Urinary bladder (tissue), 4 donors: Measurements from ENCODE around the gene UTP25. TPM values are rescaled to one million over a fixed set of nuclear protein-coding genes. Genes with fewer than 3 reads are reported as not detected.

Experiments
- DNase-seq: peaks from one replicate; pipeline ENCODE4 v3.0.0-alpha.2; 2015; ENCODE audit errors: extremely low spot score
- H3K27ac ChIP-seq: one replicate; pipeline ENCODE4 v1.5.1; 2013; ENCODE audit warnings: low read depth, mild to moderate bottlenecking, moderate library complexity
- H3K36me3 ChIP-seq: one replicate; pipeline ENCODE4 v1.6.1; 2013; ENCODE audit warnings: mild to moderate bottlenecking, moderate library complexity; ENCODE audit not compliant: insufficient read depth
- H3K4me1 ChIP-seq: one replicate; pipeline ENCODE4 v1.6.1; 2013; ENCODE audit warnings: mild to moderate bottlenecking, moderate library complexity; ENCODE audit not compliant: insufficient read depth
- H3K4me3 ChIP-seq: one replicate; pipeline ENCODE4 v1.5.1; 2013; ENCODE audit warnings: low read depth, low read length
- WGBS: extraction: QIAGEN DNeasy Blood & Tissue Kit; methylation state at CpG from one replicate; pipeline ENCODE4 v1.1.7; 2013; 5-methylcytosine and 5-hydroxymethylcytosine counted together
- polyA plus RNA-seq: library from polyadenylated mRNA; stranded (reverse); fragments of 200-250 nt; gene quantifications from one replicate; pipeline ENCODE4 v1.2.3, GENCODE V29; 2013
- total RNA-seq: library from RNA; depleted of rRNA; stranded (reverse); fragments of >200 nt; gene quantifications from one replicate; pipeline ENCODE4 v1.2.3, GENCODE V29; 2014
- donor health status: healthy with polysubstance abuse.
- donor health status: healthy.

UTP25 gene
- total and polyA plus RNA-seq, 2 donors = 4.3 to 10.5 TPM

DNA sequence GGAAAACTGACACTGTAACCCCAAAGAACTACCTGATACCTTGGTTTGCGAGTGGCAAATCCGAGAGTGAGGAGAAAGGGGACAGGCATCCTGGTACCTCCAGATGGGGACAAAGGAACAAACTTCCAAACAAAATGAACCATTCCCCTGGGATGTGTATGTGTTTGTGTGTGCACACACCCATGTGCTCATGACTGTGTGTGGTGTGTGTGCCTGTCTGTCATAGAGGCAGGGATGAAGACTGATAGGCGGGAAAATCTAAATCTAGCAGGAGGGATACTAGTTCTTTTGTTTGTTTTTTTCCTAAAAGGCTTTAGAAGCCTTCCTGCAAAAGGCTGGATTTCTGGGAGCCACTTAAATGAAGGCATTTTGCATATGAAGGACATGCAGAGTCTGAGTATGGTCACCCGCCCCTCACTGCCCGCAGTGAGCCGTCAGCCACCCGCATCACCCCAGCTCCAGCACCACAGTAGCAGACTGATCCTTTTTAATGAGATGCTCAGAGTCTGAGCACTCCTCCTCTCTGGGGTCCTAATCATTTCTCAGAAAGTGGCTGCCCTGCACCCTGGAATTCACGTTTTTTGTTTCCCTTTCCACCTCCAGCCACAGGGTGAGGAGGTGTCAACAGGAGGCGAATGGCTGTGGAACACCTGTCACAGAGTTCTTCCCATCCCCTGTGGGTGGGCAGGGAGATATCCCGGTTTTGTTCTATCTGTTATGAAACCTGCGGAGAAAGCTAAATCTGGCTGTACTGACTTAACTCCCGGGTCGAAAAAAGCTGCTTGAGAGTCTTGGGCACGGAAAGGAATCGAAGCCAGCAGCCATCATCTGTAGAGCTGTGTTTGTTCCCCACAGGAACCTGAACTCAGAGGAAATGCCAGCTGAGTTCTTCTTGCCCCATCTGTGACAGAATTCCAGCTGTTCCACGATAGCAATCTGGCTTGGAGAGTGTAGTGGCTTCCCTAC is 34.9 kb downstream of the UTP25 start:
- Histone ChIP-seq H3K4me1 (no peaks in the 10 kb centered on the region), H3K4me3 (no peak overlapping the region), H3K36me3 (no peaks in the 10 kb centered on the region), H3K27ac (no peak overlapping the region)
- no peak for DNase-seq
- WGBS = 48% methylated on average over 16 of the region's 16 CpGs

DNA sequence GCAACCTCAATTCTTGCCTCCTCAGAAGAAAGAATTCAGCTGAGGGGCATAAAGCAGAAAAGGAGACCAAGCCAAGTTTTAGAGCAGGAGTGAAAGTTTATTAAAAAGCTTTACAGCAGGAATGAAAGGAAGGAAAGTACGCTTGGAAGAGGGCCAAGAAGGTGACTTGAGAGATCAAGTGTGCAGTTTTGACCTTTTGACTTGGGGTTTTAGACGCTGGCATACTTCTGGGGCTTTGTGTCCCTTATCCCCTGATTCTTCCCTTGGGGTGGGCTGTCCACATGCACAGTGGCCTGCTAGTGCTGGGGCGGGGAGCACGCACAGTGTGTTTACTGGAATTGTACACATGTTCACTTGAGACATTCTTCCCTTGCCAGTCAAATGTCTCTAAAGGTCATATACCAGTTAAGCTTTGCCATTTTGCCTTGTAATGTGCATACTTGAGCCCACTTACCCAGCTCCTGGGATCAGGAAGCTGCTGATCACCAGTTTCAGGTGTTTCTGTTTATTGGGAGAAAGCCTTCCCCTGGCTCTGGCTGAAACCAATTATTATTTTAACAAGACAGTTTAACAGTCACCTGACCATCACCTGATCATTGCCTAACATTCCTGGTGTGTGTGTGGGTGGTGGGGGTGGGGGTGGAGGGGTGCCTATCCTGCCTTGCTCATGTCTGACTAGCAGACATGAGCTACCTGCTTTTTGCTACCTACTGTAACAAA is 36.2 kb downstream of the UTP25 start:
- no peak for DNase-seq
- H3K4me3 ChIP-seq = no peak overlapping the region
- H3K36me3 ChIP-seq = no peaks in the 10 kb centered on the region
- no peaks in the 10 kb centered on the region for H3K4me1 ChIP-seq
- no peak overlapping the region for H3K27ac ChIP-seq
- WGBS = 41% methylated on average over 4 of the region's 4 CpGs

DNA sequence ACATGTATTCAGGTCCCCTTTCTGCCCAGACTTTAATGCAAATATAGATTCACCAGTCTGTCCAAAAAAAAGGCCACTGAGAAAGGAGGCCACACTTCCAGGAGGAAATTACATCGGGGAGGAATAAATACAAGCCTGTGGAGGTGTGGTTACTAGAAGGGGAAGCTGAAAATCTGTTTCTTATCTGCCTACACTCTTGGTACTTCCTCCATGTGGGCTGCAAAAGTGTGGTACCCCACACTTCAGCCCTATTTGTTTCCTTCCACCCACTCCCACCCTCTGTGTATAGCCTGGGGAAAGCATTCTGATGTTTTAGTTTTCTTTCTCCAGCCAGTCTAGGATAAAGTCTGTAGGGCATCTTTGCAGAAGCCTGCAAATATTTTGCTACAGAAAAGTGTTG is 38.4 kb downstream of the UTP25 start:
- Histone ChIP-seq H3K4me1 (no peaks in the 10 kb centered on the region), H3K36me3 (no peaks in the 10 kb centered on the region), H3K4me3 (no peak overlapping the region), H3K27ac (no peak overlapping the region)
- DNase-seq = no peak
- 70% methylated on average over 1 of the region's 1 CpG for WGBS

DNA sequence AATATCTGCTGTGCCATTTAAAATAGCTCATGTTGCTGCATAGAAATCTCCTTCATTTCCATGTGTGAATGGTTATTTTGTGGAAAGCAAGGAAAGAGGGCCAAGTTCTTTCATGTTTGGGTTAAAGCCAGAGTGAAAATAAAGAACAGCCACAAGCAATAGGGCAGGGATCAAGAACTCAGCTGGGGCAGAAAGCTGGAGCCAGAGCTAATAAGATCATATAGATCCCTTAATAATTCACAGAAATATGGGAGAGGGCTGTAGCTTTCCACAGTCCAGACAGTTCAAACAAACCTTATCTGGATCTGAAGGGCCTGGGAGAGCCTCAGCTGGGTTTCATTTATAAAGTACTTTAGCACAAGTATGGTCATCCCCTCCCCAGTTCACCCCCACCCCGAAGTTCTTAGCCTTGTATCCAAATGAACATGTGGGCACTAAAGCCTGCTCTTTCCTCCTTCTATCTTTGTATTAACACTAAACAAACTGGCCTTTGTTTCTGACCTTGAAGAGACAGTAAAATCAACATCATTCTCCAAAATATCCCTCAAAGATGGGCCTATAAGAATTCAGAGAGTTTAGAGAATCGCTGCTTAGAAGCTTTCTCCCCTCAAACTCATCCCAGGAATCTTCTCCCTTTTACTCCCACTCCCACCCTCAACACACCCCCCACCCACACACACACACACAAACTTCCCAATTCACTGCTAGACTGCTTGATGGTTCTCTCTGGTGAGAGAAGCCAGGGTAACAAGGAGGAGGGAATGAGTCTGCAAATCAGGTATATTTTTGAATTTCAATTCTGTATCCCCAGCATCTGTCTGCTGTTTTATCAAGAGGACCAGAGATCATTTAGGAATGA is 41.7 kb downstream of the UTP25 start:
- no peak overlapping the region for H3K27ac ChIP-seq
- WGBS = 37% methylated on average over 2 of the region's 2 CpGs

DNA sequence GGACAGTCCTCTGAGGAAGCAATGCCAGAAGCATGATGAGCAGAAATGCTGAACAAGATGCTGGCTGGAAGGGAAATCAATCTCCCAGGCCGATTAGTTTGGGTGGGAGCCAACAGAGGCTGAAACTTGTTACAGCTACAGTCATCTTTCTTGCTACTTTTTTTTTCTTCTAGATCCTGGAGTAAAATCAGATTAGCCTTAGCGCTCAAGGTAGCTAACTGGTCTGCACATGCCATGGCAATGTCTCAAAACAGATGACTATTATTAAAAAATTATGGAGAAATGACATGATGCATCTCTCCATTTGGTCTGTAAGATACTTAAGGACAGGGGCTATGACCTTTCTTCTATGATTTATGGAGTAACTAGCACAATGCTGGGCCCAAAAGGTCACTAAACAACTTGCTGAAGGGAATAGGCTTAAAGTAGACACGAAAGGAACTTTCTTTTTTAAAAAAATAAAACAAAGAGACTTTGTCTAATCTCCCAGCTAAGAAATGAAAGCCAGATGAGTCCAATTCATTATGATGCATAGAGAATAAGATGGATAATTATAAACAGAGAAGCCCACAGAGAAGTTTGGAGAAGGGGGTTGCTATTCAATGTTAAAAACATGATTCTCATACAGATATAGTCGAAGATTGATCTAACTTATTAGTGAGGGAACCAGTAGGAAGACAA is 42.5 kb downstream of the UTP25 start:
- H3K27ac ChIP-seq = no peak overlapping the region
- no peak overlapping the region for H3K4me3 ChIP-seq
- H3K4me1 ChIP-seq = no peaks in the 10 kb centered on the region
- no peak for DNase-seq
- WGBS = 39% methylated on average over 4 of the region's 4 CpGs
- H3K36me3 ChIP-seq = no peaks in the 10 kb centered on the region

More for the DNA sequence above, 41.7 kb downstream of the UTP25 start:
- no peak for DNase-seq
- Histone ChIP-seq H3K4me3 (no peak overlapping the region), H3K4me1 (no peaks in the 10 kb centered on the region), H3K36me3 (no peaks in the 10 kb centered on the region)

DNA sequence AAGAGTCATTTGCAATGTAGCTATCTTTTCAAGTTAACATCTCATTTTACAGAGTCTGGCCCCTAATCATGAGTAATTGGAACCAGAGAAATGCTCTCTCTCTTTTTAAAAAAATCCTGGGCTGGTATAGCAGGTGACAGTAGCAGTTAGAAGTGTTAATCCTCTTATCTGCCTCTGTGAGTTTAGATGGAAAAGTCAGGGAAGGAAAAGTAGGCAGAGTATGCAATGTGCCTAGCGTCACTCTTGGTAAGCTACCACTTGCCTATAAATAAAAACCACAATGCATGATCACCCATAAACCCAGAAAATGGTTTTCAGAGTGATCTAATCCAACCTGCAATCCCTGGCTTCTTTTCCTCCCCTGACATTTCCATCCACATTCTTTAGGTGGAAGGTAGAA is 43.2 kb downstream of the UTP25 start:
- no peak overlapping the region for H3K27ac ChIP-seq
- no peak overlapping the region for H3K4me3 ChIP-seq
- WGBS = 27% methylated on average over 1 of the region's 1 CpG
- no peaks in the 10 kb centered on the region for H3K36me3 ChIP-seq
- no peak for DNase-seq
- H3K4me1 ChIP-seq = no peaks in the 10 kb centered on the region

DNA sequence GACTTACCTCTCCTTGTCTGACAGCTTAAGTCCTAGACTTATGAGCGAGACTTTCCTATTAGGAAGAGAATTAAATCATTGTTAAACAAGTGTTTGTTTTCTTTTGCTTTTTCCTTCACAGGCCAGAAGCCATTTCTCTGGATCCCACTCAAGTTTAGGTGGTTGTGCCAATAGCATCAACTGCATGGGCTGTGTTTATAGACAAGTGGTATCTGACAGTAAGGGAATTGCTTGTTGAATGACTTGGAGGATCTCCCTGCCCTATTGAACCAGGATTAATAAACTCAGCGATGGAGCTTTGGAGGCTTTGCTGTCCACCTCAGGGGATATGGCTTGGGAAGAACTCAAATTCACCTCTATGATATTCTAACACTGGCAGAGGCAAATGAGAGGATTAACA is 43.7 kb downstream of the UTP25 start:
- WGBS = 58% methylated on average over 2 of the region's 2 CpGs
- no peak overlapping the region for H3K4me3 ChIP-seq
- no peaks in the 10 kb centered on the region for H3K4me1 ChIP-seq
- no peaks in the 10 kb centered on the region for H3K36me3 ChIP-seq
- no peak for DNase-seq
- H3K27ac ChIP-seq = no peak overlapping the region

DNA sequence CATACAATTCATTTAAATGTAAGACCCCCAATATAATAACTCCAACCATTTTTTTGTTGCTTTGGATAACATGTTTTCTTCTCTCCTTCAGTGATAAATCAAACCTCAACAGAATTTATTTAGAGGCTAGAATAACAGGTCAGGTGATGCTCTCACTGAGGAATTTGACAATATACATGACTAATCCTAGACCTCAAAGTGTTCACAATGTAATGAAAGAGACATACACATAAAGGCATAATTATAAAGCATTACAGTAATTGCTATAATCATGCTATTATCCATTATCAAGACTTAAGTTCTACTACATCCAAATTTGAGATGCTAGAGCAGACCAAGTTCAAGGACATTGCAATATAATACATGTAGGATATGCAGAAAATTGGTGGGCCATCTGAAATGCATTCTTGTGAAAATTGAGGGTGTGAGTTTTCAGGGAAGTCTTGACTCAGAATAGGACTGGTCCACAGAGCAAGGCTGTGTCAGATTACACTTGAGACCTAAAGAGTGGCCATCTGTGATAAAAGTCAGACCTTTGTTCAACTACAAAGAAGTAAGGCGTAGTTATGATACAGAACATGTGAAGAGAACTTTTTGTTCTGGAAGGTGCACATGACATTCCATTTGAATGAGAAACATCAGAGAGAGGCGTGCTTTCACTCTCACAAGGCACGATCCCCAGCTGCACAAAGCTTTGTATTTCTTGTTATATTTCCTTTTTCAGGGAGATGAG is 45.5 kb downstream of the UTP25 start:
- no peak overlapping the region for H3K4me3 ChIP-seq
- DNase-seq = no peak
- H3K4me1 ChIP-seq = no peaks in the 10 kb centered on the region
- no peaks in the 10 kb centered on the region for H3K36me3 ChIP-seq
- no peak overlapping the region for H3K27ac ChIP-seq
- 72% methylated on average over 3 of the region's 3 CpGs for WGBS

DNA sequence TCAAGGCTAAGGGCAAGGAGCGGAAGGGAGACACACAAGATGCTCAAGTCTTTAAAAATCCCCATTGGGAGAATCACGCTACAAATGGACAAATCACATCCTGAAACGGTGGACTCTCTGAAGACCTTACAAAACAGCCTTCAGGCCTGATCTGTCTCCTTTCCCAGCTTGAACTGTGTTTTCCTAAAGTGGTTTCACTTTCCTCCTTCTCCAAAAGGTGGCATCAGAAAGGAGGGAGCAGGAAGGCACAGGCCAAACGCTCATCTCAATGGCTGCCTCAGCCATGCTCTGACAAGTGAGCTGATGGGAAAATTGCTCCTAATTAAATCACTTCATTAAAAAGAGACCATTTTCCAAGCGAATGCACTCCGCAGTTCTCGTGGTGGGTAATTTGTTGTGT is 47.7 kb downstream of the UTP25 start:
- Histone ChIP-seq H3K4me1 (no peaks in the 10 kb centered on the region), H3K36me3 (no peaks in the 10 kb centered on the region), H3K4me3 (no peak overlapping the region), H3K27ac (no peak overlapping the region)
- WGBS = 53% methylated on average over 7 of the region's 7 CpGs
- DNase-seq = no peak

DNA sequence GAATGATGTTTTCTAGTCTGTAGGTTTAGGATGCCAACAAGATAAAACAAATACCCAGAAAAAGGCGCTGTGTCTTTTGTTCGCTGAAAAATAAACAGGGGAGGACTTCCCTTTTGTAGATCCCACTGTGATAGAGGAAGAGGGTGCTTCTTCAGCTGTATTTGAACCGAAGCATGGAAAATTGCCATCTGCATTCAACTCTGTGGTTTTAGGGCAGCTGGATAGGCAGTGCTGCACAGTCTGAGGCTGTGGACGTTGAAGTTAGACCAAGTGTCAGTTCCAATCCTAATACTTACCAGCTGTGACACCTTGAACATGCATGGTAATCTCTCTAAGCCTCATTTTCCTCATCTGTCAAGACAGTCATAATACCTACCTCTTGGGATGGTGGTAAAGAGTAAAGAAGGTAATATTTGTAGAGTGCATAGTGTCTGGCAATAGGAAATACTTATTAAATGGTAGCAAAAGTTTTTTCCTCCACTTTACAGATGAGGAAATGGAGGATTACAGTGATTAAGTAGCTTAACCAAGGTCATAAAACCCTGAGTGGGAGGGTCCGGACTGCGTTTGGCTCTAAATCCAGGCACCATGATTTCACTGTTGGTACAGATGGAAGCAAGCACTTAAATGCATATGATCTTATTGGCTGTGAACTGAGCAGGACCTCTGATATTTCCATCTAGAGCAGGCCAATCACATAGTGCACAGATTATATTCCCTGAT is 48.5 kb downstream of the UTP25 start:
- Histone ChIP-seq H3K4me1 (no peaks in the 10 kb centered on the region), H3K4me3 (no peak overlapping the region), H3K36me3 (no peaks in the 10 kb centered on the region), H3K27ac (no peak overlapping the region)
- WGBS = 49% methylated on average over 6 of the region's 6 CpGs
- DNase-seq = no peak

DNA sequence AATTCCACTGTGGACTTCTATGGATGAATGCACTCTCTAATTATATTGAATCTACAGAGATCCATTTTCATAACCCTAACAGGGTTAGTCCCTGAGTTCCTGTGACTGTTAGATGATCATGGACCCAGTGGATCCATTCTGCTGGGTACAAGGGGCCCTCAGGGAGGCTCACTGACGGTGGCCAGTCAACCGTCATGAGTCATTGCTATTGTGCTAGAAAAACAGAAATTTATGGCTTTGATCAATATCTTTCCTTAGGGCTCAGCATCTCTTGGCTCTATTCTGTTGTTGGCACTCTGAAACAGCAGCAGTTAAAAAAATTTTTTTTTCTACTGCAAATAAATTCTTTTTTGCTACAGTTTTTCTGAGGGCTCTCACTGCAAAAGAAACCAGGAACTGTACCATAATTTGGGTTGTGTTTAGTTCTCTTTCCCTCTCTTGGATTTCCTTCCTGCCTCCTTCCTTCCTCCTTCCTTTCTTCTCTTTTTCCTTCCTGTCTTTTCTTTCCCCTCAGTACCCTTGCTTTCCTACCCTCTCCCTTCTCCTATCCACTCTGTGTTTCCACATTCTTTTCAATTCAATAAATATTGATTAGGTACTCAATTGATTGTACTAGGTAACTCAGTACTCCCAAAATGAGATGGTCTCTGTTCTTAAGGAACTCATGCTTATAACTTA is 49.5 kb downstream of the UTP25 start:
- H3K27ac ChIP-seq = no peak overlapping the region
- DNase-seq = no peak
- WGBS = 63% methylated on average over 2 of the region's 2 CpGs
- no peaks in the 10 kb centered on the region for H3K36me3 ChIP-seq
- H3K4me1 ChIP-seq = no peaks in the 10 kb centered on the region
- H3K4me3 ChIP-seq = no peak overlapping the region

DNA sequence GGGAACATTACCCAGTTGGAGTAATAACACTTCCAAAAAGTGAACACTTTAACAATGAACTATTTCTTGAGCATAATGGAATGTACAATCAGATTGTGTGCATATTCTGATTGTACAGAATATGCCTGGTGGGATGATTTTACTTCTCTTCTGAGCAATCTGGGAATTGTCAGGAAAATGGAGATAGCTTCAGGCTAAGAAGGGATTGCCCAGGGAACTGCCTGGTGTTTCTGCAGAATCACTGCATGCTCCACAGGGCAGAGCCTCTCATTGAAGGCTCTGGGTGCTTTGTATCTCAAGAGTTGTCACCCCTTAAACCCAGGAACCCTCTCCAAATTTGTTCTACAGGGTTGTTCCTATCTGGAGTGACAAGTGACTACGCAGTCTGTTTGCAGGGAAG is 51.2 kb downstream of the UTP25 start:
- WGBS = 81% methylated on average over 1 of the region's 1 CpG
- H3K36me3 ChIP-seq = no peaks in the 10 kb centered on the region
- no peak for DNase-seq

More for the DNA sequence above, 51.2 kb downstream of the UTP25 start:
- Histone ChIP-seq H3K27ac (no peak overlapping the region), H3K4me3 (no peak overlapping the region), H3K4me1 (peaks cover 2% of the 10 kb centered on the region)
